ENCODE data around the gene USP36. TPM values are rescaled to one million over a fixed set of nuclear protein-coding genes. Genes with fewer than 3 reads are reported as not detected.

USP36 gene
- total RNA-seq, 1 donor from 2014 or later, result 21.6 TPM

- Histone ChIP-seq H3K4me3 (ENCODE audit: low read depth, low read length) (no peak overlapping the region), H3K36me3 (ENCODE audit: control insufficient read depth, insufficient read depth, low read length) (no peaks in the 10 kb centered on the region), H3K27me3 (ENCODE audit: control insufficient read depth, insufficient read depth, low read length) (no peaks in the 10 kb centered on the region)
- FAIRE-seq, result no peak
- DNase-seq (ENCODE audit: low read depth), result no peak
- no peak for TF ChIP-seq CTCF (IDR thresholded peaks at IDR 0.05; ENCODE audit: insufficient read depth, low read length, severe bottlenecking)
These were observed 74.8 kb downstream of the USP36 start for GRCh38 chr17:78765821-78766220.

GRCh38 chr17:78764871-78765270, 75.7 kb downstream of the USP36 start:
- Histone ChIP-seq H3K27me3 (ENCODE audit: control insufficient read depth, insufficient read depth, low read length) (no peaks in the 10 kb centered on the region), H3K36me3 (ENCODE audit: control insufficient read depth, insufficient read depth, low read length) (no peaks in the 10 kb centered on the region), H3K4me3 (ENCODE audit: low read depth, low read length) (no peak overlapping the region)
- TF ChIP-seq CTCF (IDR thresholded peaks at IDR 0.05; ENCODE audit: insufficient read depth, low read length, severe bottlenecking), result no peak
- FAIRE-seq, result no peak
- DNase-seq (ENCODE audit: low read depth), result no peak

- DNase-seq (ENCODE audit: low read depth) (no peak), FAIRE-seq (no peak)
- TF ChIP-seq CTCF (IDR thresholded peaks at IDR 0.05; ENCODE audit: insufficient read depth, low read length, severe bottlenecking), result no peak
- H3K4me3 ChIP-seq (ENCODE audit: low read depth, low read length), result no peak overlapping the region
- H3K36me3 ChIP-seq (ENCODE audit: control insufficient read depth, insufficient read depth, low read length), result no peaks in the 10 kb centered on the region
- H3K27me3 ChIP-seq (ENCODE audit: control insufficient read depth, insufficient read depth, low read length), result no peaks in the 10 kb centered on the region
These were observed 77.1 kb downstream of the USP36 start for GRCh38 chr17:78763561-78763960.

GRCh38 chr17:78761789-78762406, 78.7 kb downstream of the USP36 start:
- DNase-seq (ENCODE audit: low read depth) (no peak), FAIRE-seq (no peak)
- H3K4me3 ChIP-seq (ENCODE audit: low read depth, low read length), result no peak overlapping the region
- H3K27me3 ChIP-seq (ENCODE audit: control insufficient read depth, insufficient read depth, low read length), result no peaks in the 10 kb centered on the region
- TF ChIP-seq CTCF (IDR thresholded peaks at IDR 0.05; ENCODE audit: insufficient read depth, low read length, severe bottlenecking), result no peak
- no peaks in the 10 kb centered on the region for H3K36me3 ChIP-seq (ENCODE audit: control insufficient read depth, insufficient read depth, low read length)

DNA sequence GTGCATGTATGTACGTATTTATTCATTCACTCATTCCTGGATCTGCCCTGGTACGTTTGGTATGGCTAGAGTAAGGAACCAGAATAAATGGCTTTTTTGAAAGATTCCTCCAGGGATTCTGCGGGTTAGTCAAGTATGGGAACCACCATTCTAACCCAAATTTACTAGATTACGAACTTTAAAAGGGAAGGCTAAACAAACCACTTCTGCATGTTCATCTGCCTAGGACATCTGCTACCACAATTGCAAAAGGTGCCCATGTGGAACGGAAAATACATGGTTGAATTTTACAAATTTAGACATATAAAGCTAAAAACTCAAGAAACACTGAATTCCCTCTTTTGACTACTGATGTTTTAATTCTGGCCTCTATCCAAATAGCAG, 80.7 kb downstream of the USP36 start:
- FAIRE-seq, result no peak
- Histone ChIP-seq H3K4me3 (ENCODE audit: low read depth, low read length) (no peak overlapping the region), H3K36me3 (ENCODE audit: control insufficient read depth, insufficient read depth, low read length) (no peaks in the 10 kb centered on the region), H3K27me3 (ENCODE audit: control insufficient read depth, insufficient read depth, low read length) (no peaks in the 10 kb centered on the region)
- DNase-seq (ENCODE audit: low read depth), result no peak
- no peak for TF ChIP-seq CTCF (IDR thresholded peaks at IDR 0.05; ENCODE audit: insufficient read depth, low read length, severe bottlenecking)
